Measurements from ENCODE around the gene KIF3C. TPM values are rescaled to one million over a fixed set of nuclear protein-coding genes. Genes with fewer than 3 reads are reported as not detected.

KIF3C gene
- total RNA-seq, 4 donors from 2014 or later = 0.70 to 71.0 (median 3.2) TPM

- H3K9me3 ChIP-seq = no peaks in the 10 kb centered on the region
- no peaks in the 10 kb centered on the region for H3K4me1 ChIP-seq
- H3K27me3 ChIP-seq = no peaks in the 10 kb centered on the region
- no peaks in the 10 kb centered on the region for H3K36me3 ChIP-seq
- no peak overlapping the region for H3K27ac ChIP-seq
- H3K4me3 ChIP-seq = no peak overlapping the region
- DNase-seq = no peak
- TF ChIP-seq CTCF (IDR thresholded peaks at IDR 0.05) (no peak), POLR2A (IDR thresholded peaks at IDR 0.05) (no peak)
Measured at GRCh38 chr2:25955869-25956535, 26.3 kb downstream of the KIF3C start.

GRCh38 chr2:25955036-25955435, 27.3 kb downstream of the KIF3C start:
- Histone ChIP-seq H3K27ac (no peak overlapping the region), H3K27me3 (no peaks in the 10 kb centered on the region), H3K4me1 (no peaks in the 10 kb centered on the region), H3K4me3 (no peak overlapping the region), H3K9me3 (no peaks in the 10 kb centered on the region), H3K36me3 (no peaks in the 10 kb centered on the region)
- no peak for DNase-seq
- TF ChIP-seq CTCF (IDR thresholded peaks at IDR 0.05) (no peak), POLR2A (IDR thresholded peaks at IDR 0.05) (no peak)

GRCh38 chr2:25954199-25954752, 28.0 kb downstream of the KIF3C start:
- Histone ChIP-seq H3K4me1 (no peaks in the 10 kb centered on the region), H3K4me3 (no peak overlapping the region), H3K9me3 (no peaks in the 10 kb centered on the region), H3K27ac (no peak overlapping the region), H3K27me3 (no peaks in the 10 kb centered on the region), H3K36me3 (no peaks in the 10 kb centered on the region)
- TF ChIP-seq POLR2A (IDR thresholded peaks at IDR 0.05) = no peak
- TF ChIP-seq CTCF (IDR thresholded peaks at IDR 0.05) = no peak
- no peak for DNase-seq

GRCh38 chr2:25951071-25951547, 31.2 kb downstream of the KIF3C start:
- TF ChIP-seq CTCF (IDR thresholded peaks at IDR 0.05) = peak; percentile 76 to 97 (median 93)
- TF ChIP-seq POLR2A (IDR thresholded peaks at IDR 0.05) = no peak
- DNase-seq = peak; percentile 43 to 87 (median 85)
- H3K27ac ChIP-seq = no peak overlapping the region

GRCh38 chr2:25948437-25948836, 33.9 kb downstream of the KIF3C start:
- H3K9me3 ChIP-seq = no peaks in the 10 kb centered on the region
- H3K36me3 ChIP-seq = no peaks in the 10 kb centered on the region
- no peak overlapping the region for H3K4me3 ChIP-seq
- no peak for TF ChIP-seq CTCF (IDR thresholded peaks at IDR 0.05)
- no peak for TF ChIP-seq POLR2A (IDR thresholded peaks at IDR 0.05)
- no peaks in the 10 kb centered on the region for H3K4me1 ChIP-seq
- no peaks in the 10 kb centered on the region for H3K27me3 ChIP-seq
- DNase-seq = no peak
- H3K27ac ChIP-seq = no peak overlapping the region

More at GRCh38 chr2:25951071-25951547, 31.2 kb downstream of the KIF3C start:
- Histone ChIP-seq H3K4me3 (no peak overlapping the region), H3K4me1 (no peaks in the 10 kb centered on the region), H3K27me3 (no peaks in the 10 kb centered on the region), H3K36me3 (no peaks in the 10 kb centered on the region), H3K9me3 (no peaks in the 10 kb centered on the region)

Data from Peyer's patch (tissue), 4 donors.